Hematopoietic multipotent progenitor cell treated with erythropoietin and hydrocortisone succinate and interleukin-3 and kit ligand, for 15 days (in vitro differentiated cells): ENCODE data around the gene CNTN4.

Experiments used
- DNase-seq: peaks from one replicate; pipeline ENCODE4 v3.0.0-alpha.2; 2015; ENCODE audit warnings: low spot score

Gene CNTN4

GRCh38 chr3:3101660-3102458 lies 1003.2 kb downstream of the CNTN4 start:
- no peak for DNase-seq

- DNase-seq: no peak
Measured at GRCh38 chr3:3102751-3103150, 1004.1 kb downstream of the CNTN4 start.

GRCh38 chr3:3105246-3105645 lies 1006.6 kb downstream of the CNTN4 start:
- DNase-seq: no peak

- no peak for DNase-seq
Measured at GRCh38 chr3:3105815-3106214, 1007.1 kb downstream of the CNTN4 start.

- DNase-seq: no peak
Measured at GRCh38 chr3:3107181-3107580, 1008.5 kb downstream of the CNTN4 start.
